Measurements from ENCODE around the gene NEU4.

Gene NEU4

DNA sequence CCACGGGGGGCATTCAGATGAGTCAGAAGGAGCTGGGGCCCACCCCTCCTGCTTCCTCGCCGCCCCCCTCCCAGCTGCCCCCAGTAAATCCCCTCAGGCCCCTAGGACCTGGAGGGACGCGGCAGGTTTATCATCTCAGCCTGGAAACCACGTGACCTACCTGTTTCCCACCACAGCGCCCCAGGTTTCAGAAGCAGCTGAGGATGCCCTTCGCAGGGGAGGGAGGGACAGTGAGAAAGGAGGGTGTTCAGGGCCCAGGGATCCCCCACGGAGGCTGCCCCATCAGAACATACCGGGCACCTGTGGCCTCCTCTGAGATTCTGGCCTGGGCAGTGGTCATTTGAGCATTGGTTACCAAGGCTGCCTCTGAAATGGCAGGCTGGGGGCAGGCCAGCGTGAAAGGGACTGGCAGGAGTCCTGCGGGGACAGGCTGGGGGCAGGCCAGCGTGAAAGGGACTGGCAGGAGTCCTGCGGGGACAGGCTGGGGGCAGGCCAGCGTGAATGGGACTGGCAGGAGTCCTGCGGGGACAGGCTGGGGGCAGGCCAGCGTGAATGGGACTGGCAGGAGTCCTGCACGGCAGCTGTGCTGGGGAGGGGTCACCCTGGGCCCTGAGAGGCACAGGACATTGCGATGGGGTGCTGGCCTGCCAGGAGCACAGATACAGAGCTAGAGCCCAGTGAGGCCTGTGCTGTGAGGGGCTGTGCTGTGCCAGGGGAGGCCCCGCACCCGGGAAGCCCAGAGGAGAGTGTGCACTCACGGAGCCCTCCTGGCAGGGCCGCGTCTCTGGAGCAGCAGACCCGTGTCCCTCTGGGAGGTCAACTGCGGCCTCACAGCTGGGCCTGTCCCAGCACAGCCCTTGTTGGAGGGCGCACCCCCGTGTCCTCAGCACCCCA is 1.6 kb downstream of the NEU4 start:
- no peak for DNase-seq (ENCODE audit: low read depth)
- TF ChIP-seq, protein P1, sequence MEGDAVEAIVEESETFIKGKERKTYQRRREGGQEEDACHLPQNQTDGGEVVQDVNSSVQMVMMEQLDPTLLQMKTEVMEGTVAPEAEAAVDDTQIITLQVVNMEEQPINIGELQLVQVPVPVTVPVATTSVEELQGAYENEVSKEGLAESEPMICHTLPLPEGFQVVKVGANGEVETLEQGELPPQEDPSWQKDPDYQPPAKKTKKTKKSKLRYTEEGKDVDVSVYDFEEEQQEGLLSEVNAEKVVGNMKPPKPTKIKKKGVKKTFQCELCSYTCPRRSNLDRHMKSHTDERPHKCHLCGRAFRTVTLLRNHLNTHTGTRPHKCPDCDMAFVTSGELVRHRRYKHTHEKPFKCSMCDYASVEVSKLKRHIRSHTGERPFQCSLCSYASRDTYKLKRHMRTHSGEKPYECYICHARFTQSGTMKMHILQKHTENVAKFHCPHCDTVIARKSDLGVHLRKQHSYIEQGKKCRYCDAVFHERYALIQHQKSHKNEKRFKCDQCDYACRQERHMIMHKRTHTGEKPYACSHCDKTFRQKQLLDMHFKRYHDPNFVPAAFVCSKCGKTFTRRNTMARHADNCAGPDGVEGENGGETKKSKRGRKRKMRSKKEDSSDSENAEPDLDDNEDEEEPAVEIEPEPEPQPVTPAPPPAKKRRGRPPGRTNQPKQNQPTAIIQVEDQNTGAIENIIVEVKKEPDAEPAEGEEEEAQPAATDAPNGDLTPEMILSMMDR (IDR thresholded peaks at IDR 0.05; ENCODE audit: control insufficient read depth, extremely low read depth, insufficient read depth): no peak
- no peak overlapping the region for H3K4me3 ChIP-seq (ENCODE audit: low read depth, low read length)

DNA sequence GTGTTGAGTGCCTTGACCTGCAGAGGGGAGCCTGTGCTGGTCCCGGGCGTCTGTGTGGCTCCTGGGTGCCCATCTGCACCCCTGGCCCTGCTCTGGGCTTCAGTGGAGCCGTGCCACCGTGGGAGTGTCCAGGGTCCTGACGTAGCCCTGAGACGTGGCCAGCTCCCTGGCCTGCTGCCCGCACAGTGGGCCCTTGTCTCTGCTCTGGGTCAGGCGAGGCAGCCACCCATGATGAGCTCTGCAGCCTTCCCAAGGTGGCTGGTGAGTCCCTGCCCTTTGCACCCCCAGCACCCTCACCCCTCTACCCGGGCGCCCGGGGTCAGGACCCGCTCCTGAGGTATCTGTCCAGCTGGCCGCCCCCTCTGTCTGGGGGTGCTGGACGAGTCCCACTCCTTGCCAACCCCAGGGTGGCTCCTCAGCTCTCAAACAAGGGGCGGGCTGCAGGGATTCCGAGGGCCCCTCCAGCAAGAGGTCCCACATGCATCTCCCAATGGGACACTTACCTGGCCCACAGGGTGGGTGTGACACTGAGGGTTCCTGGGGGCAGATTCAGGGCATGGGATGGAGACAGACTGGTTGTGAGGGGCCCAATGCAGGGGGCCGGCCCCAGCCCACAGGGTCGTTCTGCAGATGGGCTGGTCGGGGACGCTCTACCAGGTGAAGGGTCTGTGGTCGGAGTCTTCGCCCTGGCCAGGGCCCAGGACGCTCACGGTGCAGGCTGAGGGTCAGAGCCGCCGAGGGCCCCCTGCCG is 2.4 kb downstream of the NEU4 start:
- no peak for DNase-seq (ENCODE audit: low read depth)
- H3K4me3 ChIP-seq (ENCODE audit: low read depth, low read length): no peak overlapping the region
- TF ChIP-seq, protein P1 (IDR thresholded peaks at IDR 0.05; ENCODE audit: control insufficient read depth, extremely low read depth, insufficient read depth): no peak

DNA sequence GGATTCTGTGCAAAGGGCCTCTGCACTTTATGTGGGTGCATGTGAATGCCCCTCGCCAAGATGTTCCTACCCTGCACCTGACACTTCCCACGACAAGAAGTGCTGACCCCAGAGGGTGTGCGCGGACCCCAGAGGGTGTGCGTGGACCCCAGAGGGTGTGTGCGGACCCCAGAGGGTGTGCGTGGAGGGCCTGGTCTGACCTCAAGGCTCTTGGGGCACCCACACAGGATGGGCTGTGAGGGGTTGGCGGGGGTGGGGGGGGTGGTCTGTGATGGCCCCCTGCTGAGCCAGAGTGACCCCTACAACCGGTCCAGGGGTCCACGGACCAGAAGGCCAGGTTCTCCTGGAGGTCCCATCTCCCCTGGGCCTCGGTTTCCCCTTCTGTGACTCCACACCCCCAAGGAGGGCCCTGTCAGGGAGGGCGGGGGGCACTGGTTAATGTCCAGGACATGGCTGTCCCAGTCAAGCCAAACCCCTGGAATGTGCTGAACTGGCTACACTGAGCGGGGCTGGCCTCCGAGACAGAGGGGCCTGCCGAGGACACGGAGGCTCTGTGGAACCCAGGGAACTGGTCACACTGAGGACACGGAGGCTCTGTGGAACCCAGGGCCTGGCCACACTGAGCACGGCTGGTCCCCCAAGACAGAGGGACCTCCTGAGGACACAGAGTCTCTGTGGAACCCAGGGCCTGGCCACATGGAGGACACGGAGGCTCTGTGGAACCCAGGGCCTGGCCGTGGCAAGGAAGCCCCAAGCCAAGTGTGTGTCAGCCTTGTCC is 3.1 kb downstream of the NEU4 start:
- no peak for DNase-seq (ENCODE audit: low read depth)
- TF ChIP-seq, protein P1 (IDR thresholded peaks at IDR 0.05; ENCODE audit: control insufficient read depth, extremely low read depth, insufficient read depth): no peak

DNA sequence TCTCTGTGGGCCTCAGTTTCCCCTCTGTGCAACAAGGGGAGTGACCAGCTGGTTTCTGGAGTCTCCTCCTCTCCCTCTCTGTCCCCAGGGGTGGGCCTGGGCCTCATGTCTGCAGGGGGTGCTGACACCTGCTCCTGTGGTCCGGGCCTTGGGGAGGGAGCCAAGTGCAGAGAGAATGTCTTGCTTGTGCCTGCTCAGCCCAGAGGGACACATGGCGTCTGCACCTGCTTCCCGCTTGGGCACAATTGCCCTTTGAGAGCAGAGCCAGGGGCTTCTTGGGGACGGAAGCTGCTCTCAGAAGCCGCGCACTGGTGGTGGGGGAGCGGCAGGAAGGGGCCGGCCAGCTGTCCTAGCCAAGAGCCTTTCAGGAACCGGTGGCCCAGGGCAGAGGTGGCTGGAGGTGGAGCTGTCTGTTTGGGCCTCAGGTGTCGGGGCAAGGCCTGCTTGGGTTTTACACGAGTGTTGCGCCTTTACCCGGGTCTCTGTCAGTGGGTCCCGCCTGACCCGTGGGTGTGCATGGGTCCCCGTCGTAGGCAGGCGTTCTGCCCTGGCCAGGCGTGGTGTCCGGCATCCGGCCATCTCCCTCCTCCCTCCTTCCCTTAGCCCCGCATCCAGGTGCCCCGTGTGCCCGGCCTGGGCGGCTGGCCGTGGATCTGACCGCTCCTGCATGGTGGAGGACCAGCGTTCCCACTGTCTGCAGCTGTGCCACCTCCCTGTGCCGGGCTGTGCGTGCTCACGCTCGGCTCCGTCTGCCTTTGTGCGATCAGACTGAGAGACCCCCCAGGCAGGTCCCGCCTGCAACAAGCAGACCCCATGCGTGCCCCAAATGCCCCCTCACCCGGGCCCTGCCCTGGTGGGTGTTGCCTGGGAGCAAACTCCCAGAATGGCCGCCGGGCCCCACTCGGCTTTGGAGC is 4.0 kb downstream of the NEU4 start:
- no peak overlapping the region for H3K4me3 ChIP-seq (ENCODE audit: low read depth, low read length)
- DNase-seq (ENCODE audit: low read depth): no peak
- TF ChIP-seq, protein P1 (IDR thresholded peaks at IDR 0.05; ENCODE audit: control insufficient read depth, extremely low read depth, insufficient read depth): no peak

More for the DNA sequence above, 3.1 kb downstream of the NEU4 start:
- no peak overlapping the region for H3K4me3 ChIP-seq (ENCODE audit: low read depth, low read length)

DNA sequence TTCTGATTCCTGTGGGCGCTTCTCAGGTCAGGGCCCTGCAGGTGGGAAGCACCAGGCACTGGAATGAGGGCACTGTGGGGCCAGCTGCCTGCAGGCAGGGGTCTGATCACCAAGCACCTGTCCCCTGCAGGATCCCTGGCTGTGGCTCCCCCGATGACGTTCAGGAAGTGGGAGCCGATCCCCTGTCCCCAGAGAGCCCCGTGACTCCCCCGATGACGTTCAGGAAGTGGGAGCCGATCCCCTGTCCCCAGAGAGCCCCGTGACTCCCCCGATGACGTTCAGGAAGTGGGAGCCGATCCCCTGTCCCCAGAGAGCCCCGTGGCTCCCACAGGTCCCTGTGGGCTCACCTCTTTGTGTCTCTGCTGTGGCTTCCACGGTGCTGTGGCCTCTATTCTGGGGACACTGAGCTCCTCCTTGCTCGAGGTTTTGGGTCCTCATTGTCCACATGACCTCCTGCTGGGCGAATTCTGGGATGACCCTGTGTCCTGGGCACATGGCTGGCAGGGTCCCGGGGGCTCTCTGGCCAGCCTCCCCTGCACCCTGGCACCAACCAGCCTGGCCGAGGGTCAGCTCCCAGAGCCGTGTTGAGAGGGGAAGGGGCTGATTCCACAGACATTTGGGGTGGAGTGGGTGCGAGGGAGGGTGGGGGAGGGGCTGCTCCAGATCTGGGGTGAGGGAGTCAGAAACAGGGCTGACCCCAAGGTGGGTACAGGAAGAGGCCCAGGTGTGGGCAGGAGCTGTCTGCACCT is 4.8 kb downstream of the NEU4 start:
- DNase-seq (ENCODE audit: low read depth): no peak
- H3K4me3 ChIP-seq (ENCODE audit: low read depth, low read length): no peak overlapping the region
- TF ChIP-seq, protein P1 (IDR thresholded peaks at IDR 0.05; ENCODE audit: control insufficient read depth, extremely low read depth, insufficient read depth): no peak
